OCI-LY1 (cell line): ENCODE results near the gene CUX1.

Experiments used
- CTCF ChIP-seq: fragments of 200-600 bp; sonication (generic), shearing (Covaris generic); IDR thresholded peaks from 2 replicates; pipeline ENCODE4 v1.5.1; 2017; ENCODE audit warnings: mild to moderate bottlenecking, antibody characterized with exemption, low read length, moderate library complexity, mixed read lengths
- EZH2 ChIP-seq: fragments of 200-600 bp; sonication (generic), shearing (Covaris generic); IDR thresholded peaks from 2 replicates; pipeline ENCODE4 v1.8.0; 2017; ENCODE audit warnings: borderline replicate concordance, mixed run types, mild to moderate bottlenecking, antibody characterized with exemption, low read length, moderate library complexity, mixed read lengths

- TF ChIP-seq CTCF (no peak), EZH2 (no peak)
Observed at GRCh38 chr7:101941481-101942383, 124.3 kb downstream of the CUX1 start.
